Activated naive CD4-positive, alpha-beta T cell treated with anti-CD3 and anti-CD28 coated beads for 36 hours (primary cell): ENCODE measurements around the gene OR7E24. TPM values are rescaled to one million over a fixed set of nuclear protein-coding genes. Genes with fewer than 3 reads are reported as not detected.
A peak's percentile ranks its signal among the peaks of the same experiment; 100 is the strongest.
"Not testable (repeated sequence)": the region's sequence is repeated elsewhere in the genome, so short reads cannot be mapped to it uniquely, and the experiment has no call there.

ENCODE experiments used
- CTCF ChIA-PET: fragments of 350-600 bp; sonication (Branson Sonifier 250); formaldehyde crosslinking; loops from one replicate; lab custom pipeline; 2021; ENCODE audit warnings: antibody characterized with exemption; lab: Charles Lee
- DNase-seq: peaks from one replicate; pipeline ENCODE4 v3.0.0-alpha.2; 2020
- H3K27ac Mint-ChIP-seq: one replicate; pipeline ENCODE4 v1.8.0; 2021; ENCODE audit warnings: mild to moderate bottlenecking, mixed read lengths
- H3K27me3 Mint-ChIP-seq: one replicate; pipeline ENCODE4 v1.8.0; 2021; ENCODE audit warnings: low read depth, mixed read lengths
- H3K36me3 Mint-ChIP-seq: one replicate; pipeline ENCODE4 v1.8.0; 2021; ENCODE audit warnings: low read depth, mixed read lengths
- H3K4me1 Mint-ChIP-seq: one replicate; pipeline ENCODE4 v1.8.0; 2021; ENCODE audit warnings: low read depth, mixed read lengths
- H3K4me3 Mint-ChIP-seq: one replicate; pipeline ENCODE4 v1.8.0; 2021; ENCODE audit warnings: mild to moderate bottlenecking, moderate library complexity, mixed read lengths
- H3K9me3 Mint-ChIP-seq: one replicate; pipeline ENCODE4 v1.8.0; 2021; ENCODE audit warnings: mixed read lengths
- intact Hi-C: fragments of 100-400 bp; cut with micrococcal nuclease; formaldehyde crosslinking; loops from one replicate; pipeline ENCODE4 v1.15.1; 2023
- total RNA-seq, 2 experiments: library from RNA; stranded (reverse); gene quantifications; one replicate each; pipeline ENCODE4 v1.2.3, GENCODE V29; 2021

OR7E24 gene
- total RNA-seq = not detected

- Mint-ChIP-seq H3K9me3 (peaks cover 12% of the 10 kb centered on the region), H3K4me1 (no peaks in the 10 kb centered on the region), H3K4me3 (no peak within 1 kb of the TSS), H3K36me3 (no peaks in the 10 kb centered on the region), H3K27ac (no peak within 1 kb of the TSS), H3K27me3 (no peaks in the 10 kb centered on the region)
- no peak for DNase-seq
- CTCF ChIA-PET = no interaction called here
- intact Hi-C loops = no loop called here
These were observed at the start of gene OR7E24 for GRCh38 chr19:9250630-9251029. TSS of gene OR7E24 (plus strand) at chr19:9250930. CDS start at chr19:9251044, 114 bp downstream.

- DNase-seq = peak; percentile 76
- no peak overlapping the region for H3K27ac Mint-ChIP-seq
- peaks cover 2% of the 10 kb centered on the region for H3K27me3 Mint-ChIP-seq
- H3K9me3 Mint-ChIP-seq = no peaks in the 10 kb centered on the region
- CTCF ChIA-PET = interaction anchor here (0.6 to 1.3 kb wide), 15 partner anchors 11 to 795 kb away, joined by 3 to 5 read pairs (median 3); partner anchors contain the start of gene OR7D2
- peaks cover 2% of the 10 kb centered on the region for H3K4me1 Mint-ChIP-seq
- no peaks in the 10 kb centered on the region for H3K36me3 Mint-ChIP-seq
- H3K4me3 Mint-ChIP-seq = peak overlapping the region; percentile 25
- intact Hi-C loops = loop anchor here (1.0 to 5.0 kb wide), 4 partner anchors 69 to 422 kb away; partner anchors contain the start of gene ZNF426
These were observed 45.1 kb upstream of the OR7E24 start for GRCh38 chr19:9205501-9206113.

- Mint-ChIP-seq H3K27ac (no peak within 1 kb of the TSS), H3K4me3 (no peak within 1 kb of the TSS), H3K9me3 (peaks cover 21% of the 10 kb centered on the region), H3K27me3 (peaks cover 5% of the 10 kb centered on the region), H3K4me1 (no peaks in the 10 kb centered on the region), H3K36me3 (peaks cover 3% of the 10 kb centered on the region)
- DNase-seq = no peak
- intact Hi-C loops = no loop called here
- CTCF ChIA-PET = no interaction called here
These were observed 31.2 kb upstream of the OR7E24 start, which contains the start of gene OR7D4 for GRCh38 chr19:9219489-9219888. TSS of gene OR7D4 (minus strand) at chr19:9219589. CDS start at chr19:9214837, 4,752 bp downstream.

GRCh38 chr19:9251236-9251635, 506 bp downstream of the OR7E24 start:
- intact Hi-C loops = no loop called here
- H3K27ac Mint-ChIP-seq = no peak overlapping the region
- H3K9me3 Mint-ChIP-seq = peaks cover 15% of the 10 kb centered on the region
- CTCF ChIA-PET = no interaction called here
- no peaks in the 10 kb centered on the region for H3K4me1 Mint-ChIP-seq
- H3K4me3 Mint-ChIP-seq = no peak overlapping the region
- no peaks in the 10 kb centered on the region for H3K27me3 Mint-ChIP-seq
- DNase-seq = no peak
- no peaks in the 10 kb centered on the region for H3K36me3 Mint-ChIP-seq

DNA sequence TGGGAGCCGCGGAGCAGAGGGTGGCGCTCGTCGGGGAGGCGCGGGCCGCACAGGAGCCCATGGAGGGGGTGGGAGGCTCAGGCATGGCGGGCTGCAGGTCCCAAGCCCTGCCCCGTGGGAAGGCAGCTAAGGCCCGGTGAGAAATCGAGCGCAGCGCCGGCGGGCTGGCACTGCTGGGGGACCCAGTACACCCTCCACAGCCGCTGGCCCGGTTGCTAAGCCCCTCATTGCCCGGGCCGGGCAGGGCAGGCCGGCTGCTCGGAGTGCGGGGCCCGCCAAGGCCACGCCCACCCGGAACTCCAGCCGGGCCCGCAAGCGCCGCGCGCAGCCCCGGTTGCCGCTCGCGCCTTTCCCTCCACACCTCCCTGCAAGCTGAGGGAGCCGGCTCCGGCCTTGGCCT, 32.8 kb downstream of the OR7E24 start:
- intact Hi-C loops, H3K4me3 Mint-ChIP-seq, H3K4me1 Mint-ChIP-seq, DNase-seq, H3K27ac Mint-ChIP-seq, CTCF ChIA-PET: not testable (repeated sequence)
- H3K9me3 Mint-ChIP-seq = peaks cover 45% of the 10 kb centered on the region
- peaks cover 16% of the 10 kb centered on the region for H3K27me3 Mint-ChIP-seq
- peaks cover 16% of the 10 kb centered on the region for H3K36me3 Mint-ChIP-seq

DNA sequence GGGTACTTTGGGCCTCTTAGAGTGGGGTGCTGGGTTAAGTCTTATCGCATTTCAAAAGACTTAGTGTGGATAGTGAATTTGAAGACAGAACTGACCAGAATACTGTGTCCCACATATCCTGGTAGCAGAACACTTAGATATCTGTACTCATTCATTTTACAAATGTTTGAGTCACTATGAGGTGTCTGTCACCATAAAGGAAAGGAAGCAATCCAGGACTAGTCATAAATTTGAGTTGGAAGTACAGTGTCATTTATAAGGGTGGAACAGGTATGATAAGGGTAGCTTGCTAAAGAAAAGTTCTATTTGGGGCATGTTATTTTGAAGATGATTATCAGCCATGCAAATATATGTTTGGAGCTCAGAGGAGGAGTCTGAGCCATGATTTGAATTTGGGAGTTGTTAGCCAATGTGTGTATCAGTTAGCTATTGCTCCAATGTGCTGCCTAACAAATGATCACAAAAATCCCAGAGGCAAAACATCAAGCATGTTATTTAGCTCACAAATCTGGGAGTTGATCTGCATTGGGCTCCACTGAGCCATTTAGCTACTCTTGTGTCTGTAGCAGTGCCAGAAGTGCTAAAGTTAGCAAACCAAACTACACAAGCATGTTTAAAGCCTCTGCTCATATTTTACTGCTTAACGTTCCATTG, 38.6 kb downstream of the OR7E24 start:
- no peak overlapping the region for H3K27ac Mint-ChIP-seq
- CTCF ChIA-PET = no interaction called here
- peaks cover 47% of the 10 kb centered on the region for H3K9me3 Mint-ChIP-seq
- DNase-seq = no peak
- peaks cover 48% of the 10 kb centered on the region for H3K36me3 Mint-ChIP-seq
- H3K4me3 Mint-ChIP-seq = no peak overlapping the region
- H3K4me1 Mint-ChIP-seq = no peaks in the 10 kb centered on the region
- no peaks in the 10 kb centered on the region for H3K27me3 Mint-ChIP-seq
- intact Hi-C loops = no loop called here

DNA sequence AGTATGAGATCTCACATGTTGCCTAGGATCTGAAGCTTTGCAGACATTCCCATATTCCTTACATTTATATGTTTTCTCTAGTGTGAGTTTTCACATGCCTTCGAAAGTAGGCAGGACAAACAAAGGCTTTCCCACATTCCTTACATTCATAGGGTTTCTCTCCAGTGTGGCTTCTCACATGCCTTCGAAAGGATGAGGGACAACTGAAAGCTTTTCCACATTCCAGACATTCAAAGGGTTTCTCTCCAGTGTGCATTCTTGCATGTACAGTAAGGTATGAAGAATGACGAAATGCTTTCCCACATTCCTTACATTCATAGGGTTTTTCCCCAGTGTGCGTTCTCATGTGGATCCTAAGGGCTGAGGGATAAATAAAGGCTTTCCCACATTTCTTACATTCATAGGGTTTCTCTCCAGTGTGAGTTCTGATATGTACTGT, 44.7 kb downstream of the OR7E24 start:
- Mint-ChIP-seq H3K4me1 (no peaks in the 10 kb centered on the region), H3K27me3 (no peaks in the 10 kb centered on the region), H3K27ac (no peak overlapping the region), H3K4me3 (no peak overlapping the region), H3K36me3 (peaks cover 82% of the 10 kb centered on the region), H3K9me3 (peaks cover 62% of the 10 kb centered on the region)
- CTCF ChIA-PET = no interaction called here
- DNase-seq = no peak
- intact Hi-C loops = no loop called here

DNA sequence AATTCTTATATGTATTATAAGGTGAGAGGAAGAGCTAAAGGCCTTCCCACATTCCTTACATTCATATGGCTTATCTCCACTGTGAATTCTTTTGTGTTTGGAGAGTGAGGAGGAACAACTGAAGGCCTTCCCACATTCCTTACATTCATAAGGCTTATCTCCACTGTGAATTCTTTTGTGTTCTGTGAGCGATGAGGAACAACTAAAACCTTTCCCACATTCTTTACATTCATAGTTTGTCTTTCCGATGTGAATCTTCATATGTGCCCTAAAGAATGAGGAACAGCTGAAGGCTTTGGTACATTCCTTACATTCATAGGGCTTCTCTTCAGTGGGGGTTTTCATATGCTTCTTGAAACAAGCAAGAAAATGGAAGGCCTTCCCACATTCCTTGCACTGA, 45.6 kb downstream of the OR7E24 start:
- H3K9me3 Mint-ChIP-seq = peaks cover 67% of the 10 kb centered on the region
- CTCF ChIA-PET = no interaction called here
- H3K27ac Mint-ChIP-seq = no peak overlapping the region
- no peak overlapping the region for H3K4me3 Mint-ChIP-seq
- intact Hi-C loops = no loop called here
- peaks cover 85% of the 10 kb centered on the region for H3K36me3 Mint-ChIP-seq
- H3K27me3 Mint-ChIP-seq = no peaks in the 10 kb centered on the region
- no peaks in the 10 kb centered on the region for H3K4me1 Mint-ChIP-seq
- DNase-seq = no peak

Other genes with a start within 250 kb of the OR7E24 start
- not detected for gene MUC16, start 240.5 kb upstream of the OR7E24 start, total RNA-seq
- gene OR1M1, start 163.9 kb upstream of the OR7E24 start, total RNA-seq = not detected
- not detected for gene OR7G2, start 143.5 kb upstream of the OR7E24 start, total RNA-seq
- gene OR7G1, start 135.2 kb upstream of the OR7E24 start, total RNA-seq = not detected
- not detected for gene OR7G3, start 124.0 kb upstream of the OR7E24 start, total RNA-seq
- 10 to 100 TPM; 38.9 to 39.7 TPM for gene ZNF317, start 110.5 kb upstream of the OR7E24 start, total RNA-seq
- under 1 TPM; 0.14 to 0.30 TPM for gene OR7D2, start 72.0 kb upstream of the OR7E24 start, total RNA-seq
- not detected for gene OR7D4, start 31.3 kb upstream of the OR7E24 start, total RNA-seq
- gene ZNF699, start 58.9 kb downstream of the OR7E24 start, total RNA-seq = 1 to 10 TPM; 4.6 to 6.4 TPM
- 10 to 100 TPM; 10.3 to 11.2 TPM for gene ZNF559, start 73.2 kb downstream of the OR7E24 start, total RNA-seq
- under 1 TPM; 0.64 to 0.91 TPM for gene ZNF177, start 112.1 kb downstream of the OR7E24 start, total RNA-seq
- 10 to 100 TPM; 19.7 to 21.9 TPM for gene ZNF266, start 184.6 kb downstream of the OR7E24 start, total RNA-seq
- gene ZNF560, start 247.7 kb downstream of the OR7E24 start, total RNA-seq = under 1 TPM in 1 of 2 experiments, not detected in 1; 0.12 TPM